Sigmoid colon (tissue), 4 donors: ENCODE data around the gene CPXM1.

Experiments used
- CTCF ChIP-seq, 4 experiments: fragments of 450-650 bp in 3 of 4; fragments of 200-600 bp in 1 of 4; IDR thresholded peaks; one replicate each; pipeline ENCODE4 v1.5.1; 2016 to 2019; ENCODE audit warnings: antibody characterized with exemption in 4 of 4, mild to moderate bottlenecking in 3 of 4, moderate library complexity in 2 of 4
- POLR2A ChIP-seq, 2 donors: fragments of 450-650 bp; IDR thresholded peaks; one replicate each; pipeline ENCODE4 v1.6.1; 2016; ENCODE audit warnings: antibody characterized with exemption in 2 of 2, mild to moderate bottlenecking in 2 of 2, moderate library complexity in 2 of 2
- POLR2AphosphoS5 ChIP-seq, 4 donors: sonication (generic); formaldehyde crosslinking; IDR thresholded peaks; one replicate each; pipeline ENCODE4 v1.6.1; 2017; ENCODE audit warnings: antibody characterized with exemption in 4 of 4

GRCh38 chr20:2762578-2763131 lies 37.8 kb downstream of the CPXM1 start:
- TF ChIP-seq POLR2AphosphoS5 (IDR thresholded peaks at IDR 0.05), result no peak
- no peak for TF ChIP-seq CTCF (IDR thresholded peaks at IDR 0.05)
- no peak for TF ChIP-seq POLR2A (IDR thresholded peaks at IDR 0.05)
